Hematopoietic multipotent progenitor cell treated with erythropoietin and hydrocortisone succinate and interleukin-3 and kit ligand, for 4 days (in vitro differentiated cells): ENCODE data around the gene ZNF529.
"Not testable (repeated sequence)": the region's sequence is repeated elsewhere in the genome, so short reads cannot be mapped to it uniquely, and the experiment has no call there.

ENCODE experiments used
- DNase-seq: peaks from one replicate; pipeline ENCODE4 v3.0.0-alpha.2; 2015

Gene ZNF529

DNA sequence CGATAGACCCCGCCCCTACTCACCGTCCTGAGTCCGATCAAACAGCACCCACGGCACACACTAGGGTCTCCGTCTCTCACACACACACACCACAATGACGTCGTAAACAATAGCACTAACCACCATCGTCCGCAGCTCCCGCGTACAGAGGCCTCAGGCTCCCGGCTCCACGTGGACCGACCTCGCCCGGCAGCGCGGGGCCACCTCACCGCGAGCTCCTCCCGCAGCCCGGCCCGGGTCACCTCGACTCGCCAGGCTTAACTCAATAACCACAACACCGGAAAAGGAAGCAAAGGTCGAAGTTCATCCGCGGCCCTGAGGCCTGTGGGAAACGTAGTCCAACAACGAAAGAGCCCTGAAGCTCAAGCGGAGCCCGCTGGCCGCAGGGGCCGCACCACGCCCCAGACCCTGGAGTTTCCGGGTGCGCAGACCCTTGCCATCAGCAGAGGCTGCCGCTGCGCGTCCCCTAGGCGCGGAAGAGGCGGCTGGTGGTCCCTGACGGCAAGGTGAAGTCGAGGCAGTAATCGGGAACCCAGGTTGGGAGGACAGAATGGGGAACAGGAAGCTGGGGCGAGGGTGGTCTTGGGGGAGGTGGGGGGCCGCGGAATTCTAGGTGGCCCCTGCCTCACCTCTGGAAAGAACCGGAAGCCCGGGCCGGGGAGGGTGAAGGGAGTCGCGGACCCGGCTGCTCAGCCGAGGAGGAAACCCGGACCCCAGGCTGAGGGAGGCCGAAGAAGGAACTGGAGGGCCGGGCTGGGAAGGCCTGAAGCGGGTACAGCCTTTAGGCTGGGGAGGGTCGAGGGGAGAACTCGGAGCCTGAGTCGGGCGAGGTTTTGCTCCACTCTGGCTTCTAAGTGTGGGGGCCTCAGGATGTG lies at the start of gene ZNF529:
TSS of gene ZNF529 (minus strand) at position 273 of the 875 bp plus-strand sequence. CDS start 946 bp downstream, outside the sequence.
- peak; percentile 97 for DNase-seq

DNA sequence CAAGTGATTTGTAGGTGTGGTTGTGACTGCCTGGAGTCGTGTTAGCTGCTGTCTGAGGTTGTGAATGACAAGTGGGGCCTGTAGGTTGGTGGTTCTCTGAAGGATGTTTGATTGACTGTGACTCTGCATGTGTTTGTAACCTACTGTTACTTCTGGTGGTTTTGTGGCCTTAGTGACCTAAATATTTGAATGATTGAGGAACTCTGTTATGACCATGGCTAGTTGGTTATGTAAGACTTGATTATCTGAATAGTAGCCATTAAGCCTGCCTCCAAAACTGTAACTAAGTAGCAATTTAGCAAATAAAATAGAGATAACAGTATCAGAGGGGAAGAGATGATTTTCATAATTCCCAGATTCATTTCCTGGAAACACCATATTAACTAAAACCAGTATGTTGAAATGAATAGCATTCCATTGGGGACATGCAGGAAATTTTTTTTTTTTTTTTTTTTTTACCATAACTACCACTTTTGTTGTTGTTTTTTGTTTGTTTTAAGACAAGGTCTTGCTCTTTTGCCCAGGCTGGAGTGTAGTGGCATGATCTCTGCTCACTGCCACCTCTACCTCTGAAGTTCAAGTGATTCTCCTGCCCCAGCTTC lies 32.9 kb upstream of the ZNF529 start:
- DNase-seq: peak; percentile 61

- DNase-seq: peak; percentile 92
Measured at GRCh38 chr19:36605101-36605876, 32.2 kb upstream of the ZNF529 start, which contains the start of gene ZNF382. Gene ZNF382 (plus strand): TSS chr19:36605313. CDS start chr19:36609915, 4,602 bp downstream.

- DNase-seq: peak; percentile 91
Measured at GRCh38 chr19:36604656-36605100, 31.6 kb upstream of the ZNF529 start.

GRCh38 chr19:36602681-36603080 lies 29.6 kb upstream of the ZNF529 start:
- not testable (repeated sequence) for DNase-seq

- no peak for DNase-seq
Measured at GRCh38 chr19:36579255-36579654, 6.2 kb upstream of the ZNF529 start.

DNA sequence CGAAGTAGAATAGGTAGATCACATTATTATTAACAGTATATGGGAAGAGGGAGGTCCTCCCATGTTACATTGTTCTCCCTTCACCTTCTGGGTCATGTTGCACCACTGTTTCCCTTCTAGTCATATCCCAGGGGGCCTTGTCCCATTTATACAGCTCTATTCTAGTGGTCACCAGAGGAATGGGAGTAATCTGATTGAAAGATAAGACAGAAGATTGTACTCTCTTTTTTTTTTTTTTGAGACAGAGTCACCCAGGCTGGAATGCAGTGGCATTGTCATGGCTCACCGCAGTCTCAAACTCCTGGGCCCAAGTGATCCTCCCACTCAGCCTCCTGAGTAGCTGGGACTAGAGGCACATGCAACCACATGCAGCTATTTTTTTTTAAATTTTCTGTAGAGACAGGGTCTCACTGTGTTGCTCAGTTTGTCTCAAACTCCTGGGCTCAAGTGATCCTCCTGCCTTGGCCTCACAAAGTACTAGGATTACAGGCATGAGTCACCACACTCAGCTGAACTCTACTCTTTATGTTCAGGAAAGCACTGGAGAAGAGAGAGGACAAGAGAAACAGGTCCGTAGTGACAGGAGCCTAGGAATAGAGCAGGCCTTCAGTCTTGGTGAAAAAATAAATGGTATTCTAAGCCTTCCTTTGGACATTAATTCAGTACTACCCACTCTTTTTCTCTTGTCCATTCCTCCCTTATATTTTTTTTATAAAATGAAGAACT lies 4.3 kb upstream of the ZNF529 start:
- no peak for DNase-seq

- peak; percentile 7 for DNase-seq
Measured at GRCh38 chr19:36574741-36575140, 1.6 kb upstream of the ZNF529 start.

- DNase-seq: peak; percentile 55
Measured at GRCh38 chr19:36573895-36574720, 1.0 kb upstream of the ZNF529 start.

GRCh38 chr19:36572593-36573019 lies 486 bp downstream of the ZNF529 start:
- no peak for DNase-seq

DNA sequence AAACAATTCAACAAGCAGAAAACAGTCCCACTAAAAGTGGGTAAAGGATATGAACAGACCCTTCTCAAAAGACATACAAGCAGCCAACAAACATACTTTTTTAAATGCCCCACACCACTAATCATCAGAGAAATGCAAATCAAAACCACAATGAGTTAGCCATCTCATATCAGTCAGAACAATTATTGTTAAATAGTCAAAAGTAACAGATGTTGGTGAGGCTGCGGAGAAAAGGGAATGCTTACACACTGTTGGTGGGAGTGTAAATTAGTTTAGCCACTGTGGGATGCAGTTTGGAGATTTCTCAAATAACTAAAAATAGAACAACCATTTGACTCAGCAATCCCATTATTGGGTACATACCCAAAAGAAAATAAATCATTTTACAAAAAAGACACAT lies 8.7 kb downstream of the ZNF529 start:
- DNase-seq: no peak

DNA sequence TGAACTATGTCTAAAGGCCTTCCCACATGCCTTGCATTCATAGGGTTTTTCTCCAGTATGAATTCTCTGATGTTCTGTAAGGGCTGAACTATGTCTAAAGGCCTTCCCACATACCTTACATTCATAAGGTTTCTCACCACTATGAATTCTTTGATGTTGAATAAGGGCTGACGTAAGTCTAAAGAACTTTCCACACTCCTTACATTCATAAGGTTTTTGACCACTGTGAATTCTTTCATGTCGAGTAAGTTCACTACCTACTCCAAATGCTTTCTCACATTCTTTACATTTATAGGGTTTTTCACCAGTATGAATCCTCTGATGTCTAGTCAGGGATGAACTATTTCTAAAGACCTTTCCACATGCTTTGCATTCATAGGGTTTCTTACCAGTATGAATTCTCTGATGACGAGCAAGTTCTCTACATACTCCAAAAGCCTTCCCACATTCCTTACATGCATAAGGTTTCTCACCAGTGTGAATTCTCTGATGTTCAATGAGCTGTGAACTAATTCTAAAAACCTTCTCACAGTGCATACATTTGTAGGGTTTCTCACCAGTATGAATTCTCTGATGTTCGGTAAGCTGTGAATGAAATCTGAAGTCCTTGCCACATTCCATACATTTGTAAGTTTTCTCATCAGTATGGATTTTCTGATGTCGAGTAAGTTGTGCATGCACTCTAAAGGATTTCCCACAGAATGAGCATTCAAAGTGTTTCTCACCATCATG lies 25.9 kb downstream of the ZNF529 start:
- peak; percentile 41 for DNase-seq

DNA sequence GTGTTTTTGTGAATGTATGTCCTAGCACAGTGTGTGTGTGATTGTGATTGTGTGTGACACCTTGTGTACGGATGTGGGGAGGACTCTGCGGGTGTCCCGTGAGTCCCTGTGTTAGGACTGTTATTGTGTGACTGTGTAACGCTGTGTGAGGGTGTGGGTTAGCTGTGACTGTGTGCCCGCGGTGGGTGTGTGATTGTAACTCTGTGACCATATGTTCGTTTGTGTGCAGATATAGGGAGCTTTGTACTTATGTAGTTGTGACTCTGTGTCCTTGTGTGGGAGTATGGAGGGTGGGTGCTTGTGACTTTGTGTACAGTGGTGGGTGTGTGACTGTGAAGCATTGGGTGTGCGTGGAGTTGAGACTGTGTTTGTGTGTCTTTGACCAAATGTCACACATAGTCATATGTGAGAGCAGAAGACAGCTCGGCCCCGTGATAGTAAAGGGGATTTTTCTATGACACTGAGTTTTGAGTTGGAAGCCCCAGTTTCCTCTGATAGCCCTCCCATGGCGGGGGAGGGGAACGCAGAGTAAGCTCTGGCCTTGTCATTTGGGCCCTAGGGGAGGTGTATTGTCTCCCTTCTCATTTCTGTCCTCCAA lies 44.1 kb downstream of the ZNF529 start:
- DNase-seq: peak; percentile 39

DNA sequence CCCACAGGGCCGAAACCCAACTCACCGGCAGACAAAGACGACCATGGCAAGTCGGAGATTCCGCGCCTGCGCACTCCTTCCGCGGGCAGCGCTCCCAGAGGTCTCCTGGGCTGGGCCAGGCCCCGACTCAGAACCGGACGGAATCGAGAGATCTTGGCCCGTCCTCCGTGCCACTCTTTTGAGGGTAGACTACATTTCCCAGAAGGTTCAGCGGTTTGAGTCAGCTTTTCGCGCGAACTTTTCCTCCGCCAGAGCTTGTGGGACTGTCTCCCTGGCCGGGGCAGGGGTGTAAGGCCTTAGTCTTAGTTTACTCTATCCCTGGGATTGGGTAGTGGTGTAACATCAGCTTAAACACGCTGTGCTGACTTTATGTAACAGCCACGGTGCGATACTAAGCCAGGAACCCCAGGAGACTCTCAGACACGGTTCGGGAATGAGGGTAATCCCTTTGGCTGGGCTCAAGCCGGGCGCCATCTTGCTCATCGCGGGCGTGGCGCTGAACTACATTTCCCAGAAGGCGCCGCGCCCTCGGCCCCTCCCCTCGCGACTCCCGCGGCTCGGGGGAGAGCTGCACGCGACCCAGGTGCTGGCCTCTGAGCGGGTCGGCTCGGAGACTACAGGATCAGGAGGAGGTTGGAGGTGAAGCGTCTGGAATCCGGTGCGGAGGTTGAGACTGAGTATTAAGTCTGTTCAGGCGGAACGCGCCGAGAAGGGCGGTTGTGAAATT lies 44.7 kb downstream of the ZNF529 start, which contains the start of gene ZNF260:
TSS of gene ZNF260 (minus strand) at position 78 of the 727 bp plus-strand sequence. CDS start 13,033 bp downstream, outside the sequence.
- DNase-seq: peak; percentile 97

DNA sequence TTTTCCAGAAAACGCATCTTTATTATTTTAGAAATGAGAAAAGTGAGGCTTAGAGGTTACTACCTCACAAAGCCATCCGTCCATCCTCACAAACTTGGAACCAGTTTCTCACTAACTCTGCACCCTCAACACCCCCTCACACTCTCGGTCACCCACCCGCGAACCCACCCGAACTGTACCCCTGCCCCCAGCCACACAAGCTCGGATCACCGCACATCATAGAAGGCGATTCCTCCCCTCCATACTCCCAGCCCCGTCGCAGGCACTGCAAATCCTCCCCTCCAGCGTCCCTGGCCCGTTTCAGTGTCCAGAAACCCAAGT lies 45.3 kb downstream of the ZNF529 start:
- no peak for DNase-seq

GRCh38 chr19:36527341-36527740 lies 45.8 kb downstream of the ZNF529 start:
- peak; percentile 34 for DNase-seq

DNA sequence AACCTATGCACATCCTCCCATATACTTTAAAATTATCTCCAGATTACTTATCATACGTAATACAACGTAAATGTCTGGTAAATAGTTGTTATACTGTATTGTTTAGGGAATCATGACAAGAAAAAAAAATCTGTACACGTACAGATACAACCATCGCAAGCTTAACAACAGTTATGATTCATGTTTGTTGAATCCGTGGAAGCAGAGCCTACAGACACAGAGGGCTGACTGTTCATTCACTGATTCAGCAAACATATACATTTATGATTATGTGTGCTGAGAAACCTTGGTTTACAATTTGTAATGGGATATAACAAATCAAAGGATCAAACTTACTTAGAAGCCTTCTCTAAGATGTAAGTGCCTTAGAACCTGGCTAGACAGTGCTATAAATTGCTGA lies 46.5 kb downstream of the ZNF529 start:
- no peak for DNase-seq

- DNase-seq: no peak
Measured at GRCh38 chr19:36524617-36525016, 48.5 kb downstream of the ZNF529 start.

DNA sequence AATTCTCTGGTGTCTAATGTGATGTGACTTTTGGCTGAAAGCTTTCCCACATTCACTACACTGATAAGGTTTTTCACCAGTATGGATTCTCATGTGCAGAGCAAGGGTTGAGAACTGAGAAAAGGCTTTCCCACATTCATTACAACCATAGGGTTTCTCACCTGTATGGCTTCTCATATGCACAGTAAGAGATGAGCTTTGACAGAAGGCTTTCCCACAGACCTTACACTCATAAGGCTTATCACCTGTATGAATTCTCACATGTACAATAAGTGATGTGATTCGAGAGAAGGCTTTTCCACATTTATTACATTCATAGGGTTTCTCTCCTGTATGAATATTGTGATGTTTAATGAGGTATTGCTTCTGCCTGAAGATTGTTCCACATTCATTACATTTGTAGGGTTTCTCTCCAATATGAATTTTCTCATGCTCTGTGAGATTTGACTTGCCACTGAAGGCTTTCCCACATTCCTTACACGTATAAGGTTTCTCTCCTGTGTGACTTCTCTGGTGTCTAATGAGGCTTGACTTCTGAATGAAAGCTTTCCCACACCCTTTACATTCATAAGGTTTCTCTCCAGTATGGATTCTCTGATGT lies 59.0 kb downstream of the ZNF529 start:
- DNase-seq: no peak
